Right ventricle myocardium superior (tissue), 1 donor: ENCODE data around the gene C1QTNF8. TPM values are rescaled to one million over a fixed set of nuclear protein-coding genes. Genes with fewer than 3 reads are reported as not detected.

Experiments
- ATAC-seq: fragments of 200-7000 bp; cut with Tn5 transposase; one replicate; pipeline ENCODE4 v1.9.1; 2020; ENCODE audit warnings: mild to moderate bottlenecking; ENCODE audit not compliant: poor library complexity
- DNase-seq: peaks from one replicate; pipeline ENCODE4 v3.0.0-alpha.2; 2020
- intact Hi-C: fragments of 100-400 bp; cut with DNase I; formaldehyde crosslinking; loops from one replicate; pipeline ENCODE4 v1.11.2; 2022
- total RNA-seq: library from RNA; stranded (reverse); fragmentation: NEBNext Ultra II Directional; extraction: Animal tissue kit (Norgen Biotek cat#: 25700); gene quantifications from one replicate; pipeline ENCODE4 v1.2.1, GENCODE V29; 2021
- donor health status: DM: no; HTN: yes; CAD: no; lungs with severe emphysema.

C1QTNF8 gene
- total RNA-seq, 1 donor from 2014 or later, result 0.13 TPM

DNA sequence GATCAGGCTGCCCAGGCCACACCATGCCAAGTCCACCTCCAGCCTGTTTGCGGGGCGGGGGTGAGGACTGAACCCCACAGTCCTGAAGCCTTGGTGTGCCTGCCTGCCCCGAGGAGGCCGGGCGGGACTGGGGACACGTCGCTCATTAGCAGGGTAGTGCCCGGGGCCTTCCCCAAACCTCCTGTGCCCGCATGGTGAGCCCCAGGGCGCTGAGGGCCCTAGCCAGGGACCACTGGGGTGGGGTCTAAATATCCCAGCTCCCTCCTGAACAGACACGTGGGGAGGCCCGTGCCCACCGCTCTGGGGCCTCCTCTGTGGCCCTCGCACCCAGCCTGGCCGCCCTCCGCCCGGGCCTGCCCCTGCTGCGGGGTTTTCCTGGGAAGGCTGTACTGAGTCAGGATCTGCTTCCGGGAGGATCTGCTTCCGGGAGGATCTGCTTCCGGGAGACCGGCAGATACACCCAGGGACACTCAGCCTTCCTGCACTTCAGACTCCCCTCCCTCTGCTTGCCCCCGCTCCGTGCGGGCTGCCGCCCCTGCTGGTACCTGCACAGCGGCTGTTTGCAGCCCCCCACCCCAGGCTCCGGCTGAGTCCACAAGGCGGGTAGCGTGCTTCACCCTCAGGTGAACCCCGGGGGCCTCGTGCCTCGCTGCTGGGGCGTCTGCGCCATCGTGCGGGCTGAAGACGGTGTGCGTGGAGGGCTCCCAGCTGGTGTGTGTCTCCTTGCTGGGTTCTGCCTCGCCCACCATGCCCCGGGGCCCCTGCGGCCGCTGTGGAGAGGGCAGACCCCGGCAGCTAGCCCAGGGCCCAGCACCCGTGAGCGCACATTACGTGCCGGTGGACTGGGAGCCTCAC is 33.3 kb upstream of the C1QTNF8 start:
- intact Hi-C loops, result no loop called here
- no peak for DNase-seq
- no peak for ATAC-seq

DNA sequence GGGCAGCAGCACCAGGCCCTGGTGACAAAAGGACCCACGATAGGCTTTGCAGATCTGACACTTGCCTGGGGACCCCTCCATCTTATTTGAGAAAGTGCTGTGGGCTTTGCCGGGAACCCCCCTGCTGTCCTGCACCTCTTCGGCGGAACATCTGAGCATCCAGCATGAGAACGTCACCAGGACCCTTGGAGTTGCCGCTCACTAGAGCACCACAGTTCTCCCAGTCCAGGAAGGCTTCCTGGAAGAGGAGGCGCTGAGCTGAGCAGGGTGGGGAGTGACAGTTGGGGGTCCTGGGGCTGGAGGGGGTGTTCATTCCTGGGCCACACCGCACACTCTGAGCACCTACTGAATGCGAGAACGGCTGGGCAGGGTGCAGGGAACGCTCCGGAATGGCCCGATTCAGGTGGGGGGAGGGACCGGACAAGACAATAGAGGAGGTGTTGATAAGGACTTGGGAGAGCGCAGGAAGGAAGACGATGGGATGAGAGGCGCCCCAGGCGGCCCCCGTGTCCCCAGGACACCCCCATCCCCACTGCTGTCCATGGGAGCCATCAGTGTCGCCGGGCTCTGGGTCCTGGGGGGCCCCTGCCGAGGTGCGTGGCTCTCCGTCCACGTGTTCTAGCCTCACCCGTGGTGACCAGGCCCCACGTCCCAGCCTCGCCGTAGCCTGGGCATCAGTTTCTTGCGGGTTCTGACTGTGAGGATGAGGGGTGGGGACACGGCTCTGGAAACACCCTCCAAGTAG is 32.1 kb upstream of the C1QTNF8 start:
- ATAC-seq, result no peak
- intact Hi-C loops, result no loop called here

GRCh38 chr16:1127101-1127500 is 31.1 kb upstream of the C1QTNF8 start:
- no peak for DNase-seq
- no peak for ATAC-seq
- intact Hi-C loops, result no loop called here

More for the DNA sequence above, 32.1 kb upstream of the C1QTNF8 start:
- DNase-seq, result no peak

DNA sequence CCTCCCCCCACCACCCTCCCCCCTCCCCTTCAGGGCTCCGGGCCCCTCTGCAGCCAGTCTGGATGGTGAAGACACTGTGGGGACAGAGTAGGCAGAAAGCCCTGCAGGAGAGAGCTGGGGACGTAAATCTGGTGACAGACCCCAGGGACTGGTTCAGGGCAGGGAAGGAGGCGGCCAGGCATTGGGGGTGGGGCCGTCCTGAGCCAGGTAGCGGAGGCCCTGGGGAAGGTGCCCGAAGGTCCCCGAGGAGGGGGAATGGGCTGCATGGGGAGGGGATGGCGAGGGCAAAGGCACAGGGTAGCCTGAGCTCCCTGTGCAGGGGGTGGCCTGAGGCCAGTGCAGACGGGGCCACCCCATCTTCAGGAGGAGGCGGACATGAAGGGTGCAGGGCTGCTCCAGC is 30.5 kb upstream of the C1QTNF8 start:
- no peak for DNase-seq

GRCh38 chr16:1126044-1126443 is 30.0 kb upstream of the C1QTNF8 start:
- DNase-seq (no peak), ATAC-seq (no peak)
- intact Hi-C loops, result no loop called here

More for the DNA sequence above, 30.5 kb upstream of the C1QTNF8 start:
- no peak for ATAC-seq
- intact Hi-C loops, result no loop called here

GRCh38 chr16:1125471-1125870 is 29.4 kb upstream of the C1QTNF8 start:
- ATAC-seq (no peak), DNase-seq (no peak)
- intact Hi-C loops, result no loop called here

DNA sequence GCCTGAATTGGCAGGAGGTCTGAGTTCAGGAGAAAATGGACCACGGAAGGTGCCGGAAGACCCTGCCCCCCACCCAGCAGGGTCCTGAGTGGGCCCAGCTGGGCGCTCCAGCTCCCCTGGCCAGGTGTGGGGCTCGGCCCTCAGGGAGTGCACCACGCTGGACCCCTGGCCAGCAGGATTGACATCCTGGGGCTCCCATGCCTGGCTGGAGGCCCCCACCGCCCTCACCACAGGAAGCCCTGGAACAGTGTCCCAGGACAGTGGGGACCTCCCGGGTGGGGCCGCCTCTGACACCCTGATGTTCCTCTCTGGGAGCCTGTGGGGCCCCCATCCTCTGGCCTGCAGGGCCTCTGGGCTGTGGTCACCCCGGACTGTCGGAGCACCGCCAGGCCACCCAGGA is 28.8 kb upstream of the C1QTNF8 start:
- no peak for ATAC-seq
- intact Hi-C loops, result no loop called here
- no peak for DNase-seq

DNA sequence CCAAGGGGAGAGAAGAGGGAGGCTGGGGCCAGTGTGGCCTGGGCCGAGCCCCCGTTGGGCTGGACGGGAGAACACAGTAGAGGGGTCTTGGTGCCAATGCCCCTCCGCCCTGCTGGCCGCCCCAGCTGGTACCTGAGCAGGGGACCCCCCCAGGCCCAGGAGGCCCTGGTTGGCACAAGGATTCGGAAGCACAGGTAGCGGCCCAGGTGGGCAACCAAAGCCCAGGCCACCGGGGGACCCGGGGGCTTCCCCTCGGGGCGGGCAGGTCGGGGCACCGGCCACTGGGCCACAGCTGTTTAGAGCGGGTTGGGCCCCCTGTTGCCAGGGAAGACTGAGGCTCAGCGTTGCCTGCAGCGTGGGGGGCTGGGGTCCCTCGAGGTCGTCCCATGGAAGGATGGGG is 28.2 kb upstream of the C1QTNF8 start:
- ATAC-seq, result no peak
- intact Hi-C loops, result no loop called here
- no peak for DNase-seq

DNA sequence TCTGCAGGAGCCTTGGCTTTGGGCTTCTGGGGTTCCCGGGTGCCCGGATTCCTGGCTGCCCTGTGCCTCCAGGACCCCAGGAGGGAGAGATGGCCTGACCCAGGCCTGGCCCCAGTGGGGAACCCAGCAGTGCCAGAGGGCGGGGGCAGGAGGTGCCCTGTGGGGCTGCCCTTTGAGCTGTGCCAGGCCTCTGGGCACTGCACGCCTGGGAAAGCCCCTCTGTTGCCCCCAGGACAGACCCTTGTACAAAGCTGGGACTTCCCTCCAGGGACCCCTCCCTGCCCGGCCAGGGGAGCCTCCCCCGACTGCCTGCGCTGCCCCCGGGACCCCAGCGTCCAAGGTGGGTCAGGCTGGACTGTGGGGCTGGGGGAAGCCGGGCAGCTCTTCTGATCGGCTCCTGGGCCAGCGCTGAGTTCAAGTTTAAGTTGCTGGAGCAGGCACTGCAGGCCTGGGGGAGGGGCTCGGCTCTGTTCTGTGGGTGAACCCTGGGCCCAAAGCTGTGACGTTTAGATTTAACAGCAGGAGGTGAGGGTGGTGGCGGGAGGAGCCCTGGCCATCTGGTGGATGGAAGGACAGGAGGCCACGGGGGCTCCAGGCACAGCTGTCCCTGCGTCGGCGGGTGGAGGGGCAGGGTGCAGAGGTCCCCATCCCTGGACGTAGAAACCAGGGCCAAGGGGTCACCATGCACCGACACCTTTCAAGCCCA is 27.6 kb upstream of the C1QTNF8 start:
- DNase-seq, result no peak
- ATAC-seq, result no peak
- intact Hi-C loops, result no loop called here

DNA sequence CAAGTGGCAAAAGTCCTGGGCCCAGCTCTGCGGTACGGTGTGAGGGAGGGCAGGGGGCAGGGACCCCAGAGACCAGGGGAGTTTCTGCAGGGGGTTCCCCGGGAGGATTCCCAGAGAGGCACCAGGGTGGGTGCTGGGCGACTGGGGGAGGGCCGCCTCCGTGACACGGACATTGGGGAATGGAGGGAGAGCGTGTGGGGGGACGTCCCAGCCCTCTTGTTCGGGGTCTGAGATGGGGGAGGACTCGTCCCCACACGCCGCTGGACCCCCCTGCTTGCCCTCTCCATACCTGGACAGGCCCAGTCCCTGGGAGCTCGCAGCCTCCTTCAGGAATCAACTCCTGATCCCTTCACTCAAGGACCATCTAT is 26.3 kb upstream of the C1QTNF8 start:
- intact Hi-C loops, result no loop called here
- ATAC-seq, result no peak
- DNase-seq, result no peak

GRCh38 chr16:1121601-1122397 is 25.8 kb upstream of the C1QTNF8 start:
- DNase-seq (no peak), ATAC-seq (no peak)
- intact Hi-C loops, result no loop called here

GRCh38 chr16:1121009-1121408 is 25.0 kb upstream of the C1QTNF8 start:
- intact Hi-C loops, result no loop called here

GRCh38 chr16:1120577-1120941 is 24.5 kb upstream of the C1QTNF8 start:
- DNase-seq, result no peak
- intact Hi-C loops, result no loop called here
- ATAC-seq, result no peak

More at GRCh38 chr16:1121009-1121408, 25.0 kb upstream of the C1QTNF8 start:
- ATAC-seq (no peak), DNase-seq (no peak)

DNA sequence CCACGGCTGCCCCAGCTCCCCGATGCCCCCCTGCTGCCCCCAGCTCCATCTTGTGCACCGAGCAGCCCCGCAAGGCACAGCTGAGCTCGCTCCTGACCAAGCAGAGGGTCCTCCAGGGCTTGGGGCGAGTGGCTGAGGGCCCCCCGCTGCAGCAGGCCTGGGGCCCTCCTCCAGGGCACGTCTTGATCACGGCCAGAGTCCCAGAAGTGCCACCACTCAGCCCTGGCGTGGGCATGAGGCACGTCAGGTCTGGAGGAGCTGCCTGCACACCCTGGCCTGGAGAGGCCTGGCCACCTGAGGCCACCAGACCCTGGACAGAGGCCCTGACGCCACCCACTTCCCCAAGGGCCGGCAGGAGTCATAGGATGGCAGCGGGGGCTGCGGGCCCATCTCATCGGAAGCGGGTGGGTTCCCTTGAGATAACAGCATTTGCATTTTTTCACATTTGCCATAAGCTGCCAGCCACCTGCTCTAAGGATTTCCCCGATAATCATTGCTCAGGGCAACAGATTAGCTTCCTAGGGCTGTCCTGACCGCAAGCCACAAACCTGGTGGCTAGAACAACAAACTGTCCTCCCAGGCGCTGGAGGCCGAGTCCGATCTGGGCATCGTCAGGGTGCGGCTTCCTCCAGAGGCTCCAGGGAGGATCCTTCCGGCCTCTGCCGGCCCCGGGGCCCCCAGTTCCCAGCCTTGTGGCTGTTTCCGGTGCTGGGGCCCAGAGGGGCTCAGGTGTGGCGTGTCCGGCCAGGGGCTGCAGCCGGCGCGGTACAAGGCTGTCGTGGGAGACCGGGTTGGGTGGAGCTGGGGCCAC is 23.9 kb upstream of the C1QTNF8 start:
- intact Hi-C loops, result no loop called here
- DNase-seq (no peak), ATAC-seq (no peak)

DNA sequence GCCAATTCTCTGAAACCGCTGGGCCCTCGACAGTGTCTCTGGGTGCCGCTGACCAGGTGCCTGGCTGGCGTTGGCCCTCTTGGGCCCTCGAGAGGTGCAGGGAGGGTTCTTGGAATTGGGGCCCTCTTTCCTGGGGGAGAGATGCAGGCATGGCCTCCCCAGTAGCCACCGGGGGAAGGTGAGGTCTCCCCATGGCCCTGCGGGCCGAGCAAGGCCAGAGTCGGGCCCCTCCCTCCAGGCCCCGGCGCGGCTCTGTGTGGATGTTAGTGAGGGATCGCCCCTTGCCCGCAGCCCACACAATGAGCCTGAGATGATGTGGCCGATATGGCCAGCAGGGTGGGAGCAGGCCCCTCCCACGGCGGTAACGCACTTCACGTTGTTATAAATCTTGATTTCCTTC is 23.1 kb upstream of the C1QTNF8 start:
- DNase-seq (no peak), ATAC-seq (no peak)
- intact Hi-C loops, result no loop called here

DNA sequence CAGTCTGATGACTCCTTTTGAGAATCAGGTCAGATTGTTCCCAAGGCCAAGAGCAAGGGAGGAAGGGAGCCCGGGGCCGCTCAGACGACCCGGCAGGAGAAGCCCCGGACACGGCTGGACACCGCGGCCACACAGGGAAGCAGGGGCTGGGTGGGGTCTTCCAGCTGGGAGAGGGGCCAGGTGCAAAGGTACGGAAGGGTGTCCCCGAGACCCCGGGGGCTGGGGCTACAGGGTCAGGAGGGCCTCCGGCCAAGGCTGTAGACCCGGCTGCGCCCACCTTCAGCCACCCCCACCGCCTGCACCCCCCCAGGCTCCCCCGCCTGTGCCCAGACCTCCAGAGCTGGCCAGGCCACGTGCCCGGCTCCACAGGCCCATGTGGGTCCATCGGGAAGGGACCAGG is 21.9 kb upstream of the C1QTNF8 start:
- ATAC-seq, result no peak
- DNase-seq, result no peak
- intact Hi-C loops, result no loop called here

- ATAC-seq, result no peak
- intact Hi-C loops, result no loop called here
- DNase-seq, result no peak
These were observed 21.3 kb upstream of the C1QTNF8 start for GRCh38 chr16:1117176-1117900.

DNA sequence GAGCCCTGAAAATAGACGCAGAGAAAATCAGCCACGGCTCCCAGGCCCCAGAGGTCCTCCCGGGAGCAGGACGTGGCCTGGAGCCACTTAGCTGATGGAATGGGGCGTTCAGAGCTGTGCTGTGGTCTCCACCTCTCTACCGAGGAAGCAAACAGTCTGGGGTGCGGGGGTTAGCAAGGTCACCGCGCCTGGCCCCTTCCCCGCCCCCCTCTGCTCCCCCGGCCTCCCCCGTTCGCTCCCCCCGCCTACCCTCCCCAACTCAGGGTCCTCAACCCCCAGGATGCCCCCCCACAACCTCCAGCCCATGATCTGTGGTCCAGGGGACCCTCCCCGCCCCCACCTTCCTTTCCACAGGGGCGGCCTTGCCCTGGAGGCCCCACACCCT is 20.6 kb upstream of the C1QTNF8 start:
- intact Hi-C loops, result no loop called here
- DNase-seq (no peak), ATAC-seq (no peak)
